Adrenal gland (tissue), 5 donors: ENCODE measurements around the gene TP53TG5.

Source experiments
- POLR2A ChIP-seq, 2 donors: fragments of 450-650 bp; IDR thresholded peaks; one replicate each; pipeline ENCODE4 v1.6.1; 2017; ENCODE audit warnings: antibody characterized with exemption in 2 of 2, mild to moderate bottlenecking in 2 of 2, moderate library complexity in 1 of 2
- TF ChIP-seq, protein P1 (sequence below), 6 experiments: fragments of 450-650 bp in 4 of 6; fragments of 200-600 bp in 2 of 6; sonication (generic) in 1 of 6; IDR thresholded peaks; 1 replicate in 5 of 6; 2 replicates in 1 of 6; pipeline versions ENCODE4 v1.5.1 to v1.8.0; 2016 to 2021; ENCODE audit warnings: antibody characterized with exemption in 6 of 6, mild to moderate bottlenecking in 2 of 6, moderate library complexity in 1 of 6
- donor health status: DM: no; HTN: no; CAD: no.

DNA sequence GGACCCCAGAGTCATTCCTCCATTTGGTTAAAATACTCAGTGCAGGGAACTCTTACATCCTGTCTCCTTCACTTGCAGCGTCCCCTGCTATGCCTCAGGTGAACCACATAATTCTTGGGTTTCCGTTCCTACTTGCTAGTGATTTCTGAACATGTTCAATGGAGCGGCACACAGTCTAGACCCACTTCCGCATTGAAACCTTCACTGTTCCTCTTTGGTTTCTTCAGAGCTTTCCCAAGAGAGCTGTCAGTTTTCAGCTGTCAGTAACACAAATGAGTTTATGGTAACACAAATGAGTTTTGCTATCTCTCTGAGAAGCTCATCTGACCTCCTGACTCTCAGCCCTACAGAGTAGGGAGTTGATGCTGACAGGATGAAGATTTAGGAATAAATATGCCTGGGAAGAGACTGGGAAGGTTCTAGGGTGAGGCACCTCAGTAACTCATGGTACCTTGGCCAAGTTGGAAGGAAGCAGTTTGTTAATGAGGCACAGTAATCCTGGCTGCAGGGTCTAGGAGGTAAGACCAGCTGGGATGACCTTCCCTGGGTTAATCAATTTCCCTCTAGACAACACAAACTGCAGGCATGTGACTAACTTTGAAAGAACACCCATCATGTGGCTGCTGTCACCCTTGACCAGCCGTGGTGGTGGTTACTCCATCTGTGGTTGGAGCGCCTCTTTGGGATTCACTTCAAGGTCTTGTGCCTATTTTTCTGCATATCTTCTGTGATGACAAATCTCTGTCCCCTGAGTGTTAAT, 9.7 kb downstream of the TP53TG5 start:
- TF ChIP-seq POLR2A (IDR thresholded peaks at IDR 0.05) = no peak
- TF ChIP-seq, protein P1, sequence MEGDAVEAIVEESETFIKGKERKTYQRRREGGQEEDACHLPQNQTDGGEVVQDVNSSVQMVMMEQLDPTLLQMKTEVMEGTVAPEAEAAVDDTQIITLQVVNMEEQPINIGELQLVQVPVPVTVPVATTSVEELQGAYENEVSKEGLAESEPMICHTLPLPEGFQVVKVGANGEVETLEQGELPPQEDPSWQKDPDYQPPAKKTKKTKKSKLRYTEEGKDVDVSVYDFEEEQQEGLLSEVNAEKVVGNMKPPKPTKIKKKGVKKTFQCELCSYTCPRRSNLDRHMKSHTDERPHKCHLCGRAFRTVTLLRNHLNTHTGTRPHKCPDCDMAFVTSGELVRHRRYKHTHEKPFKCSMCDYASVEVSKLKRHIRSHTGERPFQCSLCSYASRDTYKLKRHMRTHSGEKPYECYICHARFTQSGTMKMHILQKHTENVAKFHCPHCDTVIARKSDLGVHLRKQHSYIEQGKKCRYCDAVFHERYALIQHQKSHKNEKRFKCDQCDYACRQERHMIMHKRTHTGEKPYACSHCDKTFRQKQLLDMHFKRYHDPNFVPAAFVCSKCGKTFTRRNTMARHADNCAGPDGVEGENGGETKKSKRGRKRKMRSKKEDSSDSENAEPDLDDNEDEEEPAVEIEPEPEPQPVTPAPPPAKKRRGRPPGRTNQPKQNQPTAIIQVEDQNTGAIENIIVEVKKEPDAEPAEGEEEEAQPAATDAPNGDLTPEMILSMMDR (IDR thresholded peaks at IDR 0.05) = no peak
